Measurements from ENCODE around the gene C19orf38. TPM values are rescaled to one million over a fixed set of nuclear protein-coding genes. Genes with fewer than 3 reads are reported as not detected.

C19orf38 gene
- total RNA-seq, 1 experiment from 2014 or later = 0.07 TPM

DNA sequence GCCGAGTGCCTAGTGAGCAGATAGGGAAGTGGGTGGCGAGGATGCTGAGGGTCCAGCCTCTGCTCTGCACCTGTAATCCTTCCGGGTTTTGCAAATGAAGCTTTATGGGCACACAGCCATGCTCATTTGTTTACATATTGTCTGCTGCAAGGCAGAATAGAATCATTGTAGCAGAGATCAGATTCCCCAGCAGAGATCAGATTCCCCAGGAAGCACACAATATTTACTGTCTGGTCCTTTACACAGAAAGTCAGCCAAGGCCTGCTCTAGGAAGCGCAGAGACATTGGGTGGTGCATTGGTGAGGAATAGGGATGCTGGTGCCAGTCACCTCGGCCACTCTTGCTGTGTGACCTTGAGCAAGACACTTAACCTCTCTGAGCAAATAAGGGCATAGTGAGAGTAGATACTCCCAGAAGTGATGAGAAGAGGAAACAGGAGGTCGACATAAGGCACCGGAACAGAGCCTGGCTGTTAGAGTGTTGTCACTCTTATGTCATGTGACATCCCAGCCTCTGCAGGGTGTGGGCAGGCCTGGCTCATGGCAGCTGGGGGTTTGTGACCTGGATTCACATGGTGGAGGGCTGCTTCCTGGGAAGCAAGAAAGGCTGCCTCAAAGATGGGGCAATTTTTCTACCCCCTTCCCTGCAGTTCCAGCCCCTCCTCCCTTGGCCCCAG, 48.8 kb downstream of the C19orf38 start:
- H3K9me3 ChIP-seq (ENCODE audit: low read length) = no peaks in the 10 kb centered on the region
- DNase-seq = peak; percentile 66
- no peak overlapping the region for H3K4me2 ChIP-seq (ENCODE audit: low read length)
- no TSS peak for BruUV-seq (replicated peaks)
- intact Hi-C loops (cut with micrococcal nuclease) = loop anchor here (2.0 kb wide), 1 partner anchor 24 kb away; no protein-coding TSS in a partner anchor
- ChIA-PET CTCF (interaction anchor here (0.6 kb wide), 2 partner anchors 11 to 1976 kb away, joined by 3 to 9 read pairs; no protein-coding TSS in a partner anchor), POLR2A (ENCODE audit: unreplicated experiment) (interaction anchor here (0.6 kb wide), 1 partner anchor 901 kb away, joined by 3 read pairs; the partner anchor contains the start of gene ZNF491)
- H3K79me2 ChIP-seq (ENCODE audit: low read length) = peaks cover 66% of the 10 kb centered on the region
- ATAC-seq = peak; percentile 75
- no peaks in the 10 kb centered on the region for H3K9me2 ChIP-seq (replicated peaks; ENCODE audit: low read length)
- H3K4me3 ChIP-seq (ENCODE audit: low read length) = no peak overlapping the region
- no peak overlapping the region for H2AFZ ChIP-seq (ENCODE audit: low read length)
- H3K27ac ChIP-seq (ENCODE audit: low read length) = 0 out of 2 replicates have a peak overlapping the region, but pooled peaks have one; percentile 1
- H3K9ac ChIP-seq (ENCODE audit: low read length) = no peak overlapping the region
- H4K20me1 ChIP-seq (ENCODE audit: low read length) = peaks cover 19% of the 10 kb centered on the region; the same call in 1 of the 2 replicates
- TF ChIP-seq, protein P1, sequence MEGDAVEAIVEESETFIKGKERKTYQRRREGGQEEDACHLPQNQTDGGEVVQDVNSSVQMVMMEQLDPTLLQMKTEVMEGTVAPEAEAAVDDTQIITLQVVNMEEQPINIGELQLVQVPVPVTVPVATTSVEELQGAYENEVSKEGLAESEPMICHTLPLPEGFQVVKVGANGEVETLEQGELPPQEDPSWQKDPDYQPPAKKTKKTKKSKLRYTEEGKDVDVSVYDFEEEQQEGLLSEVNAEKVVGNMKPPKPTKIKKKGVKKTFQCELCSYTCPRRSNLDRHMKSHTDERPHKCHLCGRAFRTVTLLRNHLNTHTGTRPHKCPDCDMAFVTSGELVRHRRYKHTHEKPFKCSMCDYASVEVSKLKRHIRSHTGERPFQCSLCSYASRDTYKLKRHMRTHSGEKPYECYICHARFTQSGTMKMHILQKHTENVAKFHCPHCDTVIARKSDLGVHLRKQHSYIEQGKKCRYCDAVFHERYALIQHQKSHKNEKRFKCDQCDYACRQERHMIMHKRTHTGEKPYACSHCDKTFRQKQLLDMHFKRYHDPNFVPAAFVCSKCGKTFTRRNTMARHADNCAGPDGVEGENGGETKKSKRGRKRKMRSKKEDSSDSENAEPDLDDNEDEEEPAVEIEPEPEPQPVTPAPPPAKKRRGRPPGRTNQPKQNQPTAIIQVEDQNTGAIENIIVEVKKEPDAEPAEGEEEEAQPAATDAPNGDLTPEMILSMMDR (conservative IDR thresholded peaks at IDR 0.05; ENCODE audit: low read depth, low read length) = no peak
- no peak for TF ChIP-seq EZH2phosphoT487 (IDR thresholded peaks at IDR 0.05; ENCODE audit: borderline replicate concordance, low read length)
- no peaks in the 10 kb centered on the region for H3K36me3 ChIP-seq (ENCODE audit: low read depth, low read length)
- H3K27me3 ChIP-seq (ENCODE audit: low read length) = no peaks in the 10 kb centered on the region
- peaks cover 11% of the 10 kb centered on the region for H3F3A ChIP-seq (ENCODE audit: low read length, unreplicated experiment)
- H3K4me1 ChIP-seq (ENCODE audit: insufficient read depth, low read length) = peaks cover 36% of the 10 kb centered on the region

DNA sequence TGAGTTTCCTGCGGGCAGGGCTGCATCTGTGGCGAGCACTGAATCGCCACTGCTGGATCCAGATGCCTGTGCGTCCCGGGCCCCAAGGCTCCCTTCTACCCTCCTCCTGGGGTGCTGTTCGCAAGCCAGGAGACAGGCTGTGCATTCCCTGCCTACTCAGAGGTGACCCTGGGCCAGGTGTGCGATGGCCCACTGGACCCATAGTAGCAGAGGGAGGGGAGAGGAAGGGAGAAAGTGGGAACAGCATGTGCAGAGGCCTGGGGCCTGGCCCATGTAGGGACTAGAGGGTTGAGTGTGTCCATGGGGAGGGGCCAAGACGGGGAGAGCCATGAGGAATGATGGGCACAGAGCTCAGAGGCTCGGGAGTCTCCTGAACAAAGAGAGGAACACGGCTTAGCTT, 50.4 kb downstream of the C19orf38 start:
- Histone ChIP-seq H3F3A (ENCODE audit: low read length, unreplicated experiment) (peaks cover 11% of the 10 kb centered on the region), H3K27me3 (ENCODE audit: low read length) (no peaks in the 10 kb centered on the region), H3K9ac (ENCODE audit: low read length) (no peak overlapping the region), H3K4me1 (ENCODE audit: insufficient read depth, low read length) (peaks cover 36% of the 10 kb centered on the region), H3K79me2 (ENCODE audit: low read length) (peaks cover 67% of the 10 kb centered on the region), H3K9me2 (replicated peaks; ENCODE audit: low read length) (no peaks in the 10 kb centered on the region), H3K27ac (ENCODE audit: low read length) (peak overlapping the region; percentile 73), H4K20me1 (ENCODE audit: low read length) (peaks cover 19% of the 10 kb centered on the region; the same call in 1 of the 2 replicates), H3K36me3 (ENCODE audit: low read depth, low read length) (no peaks in the 10 kb centered on the region), H3K9me3 (ENCODE audit: low read length) (no peaks in the 10 kb centered on the region), H3K4me3 (ENCODE audit: low read length) (peak overlapping the region; percentile 35; the same call in 1 of the 2 replicates), H2AFZ (ENCODE audit: low read length) (peak overlapping the region; percentile 45; the same call in 1 of the 2 replicates), H3K4me2 (ENCODE audit: low read length) (peak overlapping the region; percentile 79)
- intact Hi-C loops (cut with micrococcal nuclease) = no loop called here
- TF ChIP-seq, protein P1 (conservative IDR thresholded peaks at IDR 0.05; ENCODE audit: low read depth, low read length) = no peak
- TF ChIP-seq EZH2 (IDR thresholded peaks at IDR 0.05; ENCODE audit: low read length, unreplicated experiment) = no peak
- TF ChIP-seq EZH2phosphoT487 (IDR thresholded peaks at IDR 0.05; ENCODE audit: borderline replicate concordance, low read length) = no peak
- ChIA-PET CTCF (interaction anchor here (0.6 to 1.2 kb wide), 3 partner anchors 26 to 38 kb away, joined by 3 to 16 read pairs (median 8); no protein-coding TSS in a partner anchor), POLR2A (ENCODE audit: unreplicated experiment) (interaction anchor here (0.6 kb wide), 1 partner anchor 35 kb away, joined by 11 read pairs; no protein-coding TSS in a partner anchor)
- ATAC-seq (no peak), DNase-seq (no peak)
- no TSS peak for BruUV-seq (replicated peaks)
